ENCODE data around the gene DEUP1. TPM values are rescaled to one million over a fixed set of nuclear protein-coding genes. Genes with fewer than 3 reads are reported as not detected.

The DEUP1 gene
- total and polyA plus RNA-seq, 2 donors (not counting 1 experiment from before 2014, with no cell fraction given) = not detected

DNA sequence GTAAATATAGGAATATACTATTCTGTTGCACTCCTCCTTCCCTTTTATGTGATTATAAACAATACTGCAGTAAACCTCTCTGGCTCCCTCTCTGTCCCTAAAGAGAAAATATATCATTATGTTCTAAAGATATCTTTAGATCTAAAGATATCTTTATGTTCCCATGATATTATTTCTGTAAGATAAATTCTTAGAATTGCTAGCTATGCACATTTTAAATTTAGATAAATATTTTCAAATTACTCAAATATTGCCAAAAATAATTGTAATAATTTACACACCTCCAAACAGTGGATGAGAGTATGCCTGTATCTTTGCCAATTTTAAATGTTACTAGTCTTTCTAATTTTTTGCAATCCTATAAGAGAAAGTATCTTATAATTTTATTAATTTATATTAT lies 10.3 kb upstream of the DEUP1 start:
- Histone ChIP-seq H3K9me3 (ENCODE audit: control insufficient read depth, insufficient read depth, low read depth, low read length) (no peaks in the 10 kb centered on the region), H4K20me1 (ENCODE audit: control insufficient read depth, extremely low read depth, insufficient read depth, low read length) (no peaks in the 10 kb centered on the region), H3K4me2 (ENCODE audit: extremely low read depth, insufficient read depth, low read length) (no peak overlapping the region), H3K79me2 (ENCODE audit: control insufficient read depth, insufficient read depth, low read length) (no peaks in the 10 kb centered on the region), H3K27ac (ENCODE audit: insufficient read depth, low read length) (no peak overlapping the region), H3K4me1 (ENCODE audit: control insufficient read depth, extremely low read depth, insufficient read depth, low read length) (no peaks in the 10 kb centered on the region), H3K36me3 (ENCODE audit: control insufficient read depth, insufficient read depth, low read length) (no peaks in the 10 kb centered on the region), H3K9ac (ENCODE audit: insufficient read depth, low read length) (no peak overlapping the region), H2AFZ (ENCODE audit: low read length) (no peak overlapping the region), H3K4me3 (replicated peaks in 1 of 4; ENCODE audit: control extremely low read depth in 1 of 4, insufficient read depth in 1 of 4, low read depth in 3 of 4, low read length in 4 of 4) (no peak overlapping the region), H3K27me3 (ENCODE audit: control insufficient read depth, insufficient read depth, low read length) (no peaks in the 10 kb centered on the region)
- no peak for TF ChIP-seq EZH2 (IDR thresholded peaks at IDR 0.05; ENCODE audit: low read length, missing control alignments)
- TF ChIP-seq, protein P1, sequence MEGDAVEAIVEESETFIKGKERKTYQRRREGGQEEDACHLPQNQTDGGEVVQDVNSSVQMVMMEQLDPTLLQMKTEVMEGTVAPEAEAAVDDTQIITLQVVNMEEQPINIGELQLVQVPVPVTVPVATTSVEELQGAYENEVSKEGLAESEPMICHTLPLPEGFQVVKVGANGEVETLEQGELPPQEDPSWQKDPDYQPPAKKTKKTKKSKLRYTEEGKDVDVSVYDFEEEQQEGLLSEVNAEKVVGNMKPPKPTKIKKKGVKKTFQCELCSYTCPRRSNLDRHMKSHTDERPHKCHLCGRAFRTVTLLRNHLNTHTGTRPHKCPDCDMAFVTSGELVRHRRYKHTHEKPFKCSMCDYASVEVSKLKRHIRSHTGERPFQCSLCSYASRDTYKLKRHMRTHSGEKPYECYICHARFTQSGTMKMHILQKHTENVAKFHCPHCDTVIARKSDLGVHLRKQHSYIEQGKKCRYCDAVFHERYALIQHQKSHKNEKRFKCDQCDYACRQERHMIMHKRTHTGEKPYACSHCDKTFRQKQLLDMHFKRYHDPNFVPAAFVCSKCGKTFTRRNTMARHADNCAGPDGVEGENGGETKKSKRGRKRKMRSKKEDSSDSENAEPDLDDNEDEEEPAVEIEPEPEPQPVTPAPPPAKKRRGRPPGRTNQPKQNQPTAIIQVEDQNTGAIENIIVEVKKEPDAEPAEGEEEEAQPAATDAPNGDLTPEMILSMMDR (conservative IDR thresholded peaks at IDR 0.05 in 1 of 2, IDR thresholded peaks at IDR 0.05 in 1 of 2; ENCODE audit: low read depth in 1 of 2, low read length in 2 of 2) = no peak
- no peak for DNase-seq (ENCODE audit: low read depth in 2 of 2)

DNA sequence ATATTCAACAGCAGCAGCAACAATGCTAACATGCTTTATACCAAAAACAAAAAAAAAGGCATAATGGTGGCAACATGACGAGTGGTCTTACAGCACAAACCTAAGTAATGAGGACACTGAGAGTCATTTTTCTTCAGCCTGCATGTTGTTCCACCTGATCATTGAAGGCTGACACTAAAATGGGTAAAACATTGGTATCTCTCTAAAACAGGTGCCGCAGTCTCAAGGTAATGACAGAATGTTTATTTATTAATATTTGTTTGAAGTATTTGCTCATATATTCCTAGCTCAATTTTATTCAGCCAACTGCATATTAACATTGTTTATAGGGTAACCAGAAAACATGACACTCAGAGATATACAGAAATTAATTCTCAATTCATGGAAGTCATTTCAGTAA lies 8.3 kb upstream of the DEUP1 start:
- Histone ChIP-seq H3K4me3 (replicated peaks in 1 of 4; ENCODE audit: control extremely low read depth in 1 of 4, insufficient read depth in 1 of 4, low read depth in 3 of 4, low read length in 4 of 4) (no peak overlapping the region), H3K79me2 (ENCODE audit: control insufficient read depth, insufficient read depth, low read length) (no peaks in the 10 kb centered on the region), H3K4me1 (ENCODE audit: control insufficient read depth, extremely low read depth, insufficient read depth, low read length) (no peaks in the 10 kb centered on the region), H3K27ac (ENCODE audit: insufficient read depth, low read length) (no peak overlapping the region), H2AFZ (ENCODE audit: low read length) (no peak overlapping the region), H3K9ac (ENCODE audit: insufficient read depth, low read length) (no peak overlapping the region), H4K20me1 (ENCODE audit: control insufficient read depth, extremely low read depth, insufficient read depth, low read length) (no peaks in the 10 kb centered on the region), H3K9me3 (ENCODE audit: control insufficient read depth, insufficient read depth, low read depth, low read length) (no peaks in the 10 kb centered on the region), H3K4me2 (ENCODE audit: extremely low read depth, insufficient read depth, low read length) (no peak overlapping the region), H3K36me3 (ENCODE audit: control insufficient read depth, insufficient read depth, low read length) (no peaks in the 10 kb centered on the region), H3K27me3 (ENCODE audit: control insufficient read depth, insufficient read depth, low read length) (no peaks in the 10 kb centered on the region)
- TF ChIP-seq EZH2 (IDR thresholded peaks at IDR 0.05; ENCODE audit: low read length, missing control alignments) = no peak
- TF ChIP-seq, protein P1 (conservative IDR thresholded peaks at IDR 0.05 in 1 of 2, IDR thresholded peaks at IDR 0.05 in 1 of 2; ENCODE audit: low read depth in 1 of 2, low read length in 2 of 2) = no peak
- DNase-seq (ENCODE audit: low read depth in 2 of 2) = no peak

- TF ChIP-seq, protein P1 (conservative IDR thresholded peaks at IDR 0.05 in 1 of 2, IDR thresholded peaks at IDR 0.05 in 1 of 2; ENCODE audit: low read depth in 1 of 2, low read length in 2 of 2) = no peak
- no peak for TF ChIP-seq EZH2 (IDR thresholded peaks at IDR 0.05; ENCODE audit: low read length, missing control alignments)
- H3K9me3 ChIP-seq (ENCODE audit: control insufficient read depth, insufficient read depth, low read depth, low read length) = no peaks in the 10 kb centered on the region
Observed at GRCh38 chr11:93323747-93324146, 6.8 kb upstream of the DEUP1 start.

More at GRCh38 chr11:93323747-93324146, 6.8 kb upstream of the DEUP1 start:
- Histone ChIP-seq H3K36me3 (ENCODE audit: control insufficient read depth, insufficient read depth, low read length) (no peaks in the 10 kb centered on the region), H3K27ac (ENCODE audit: insufficient read depth, low read length) (no peak overlapping the region), H3K79me2 (ENCODE audit: control insufficient read depth, insufficient read depth, low read length) (no peaks in the 10 kb centered on the region), H2AFZ (ENCODE audit: low read length) (no peak overlapping the region), H3K4me1 (ENCODE audit: control insufficient read depth, extremely low read depth, insufficient read depth, low read length) (no peaks in the 10 kb centered on the region), H4K20me1 (ENCODE audit: control insufficient read depth, extremely low read depth, insufficient read depth, low read length) (no peaks in the 10 kb centered on the region), H3K4me2 (ENCODE audit: extremely low read depth, insufficient read depth, low read length) (no peak overlapping the region), H3K9ac (ENCODE audit: insufficient read depth, low read length) (no peak overlapping the region), H3K4me3 (replicated peaks in 1 of 4; ENCODE audit: control extremely low read depth in 1 of 4, insufficient read depth in 1 of 4, low read depth in 3 of 4, low read length in 4 of 4) (no peak overlapping the region), H3K27me3 (ENCODE audit: control insufficient read depth, insufficient read depth, low read length) (no peaks in the 10 kb centered on the region)
- no peak for DNase-seq (ENCODE audit: low read depth in 2 of 2)
